ENCODE measurements around the gene NR1D2. TPM values are rescaled to one million over a fixed set of nuclear protein-coding genes. Genes with fewer than 3 reads are reported as not detected.
"Not testable (repeated sequence)": the region's sequence is repeated elsewhere in the genome, so short reads cannot be mapped to it uniquely, and the experiment has no call there.

Gene NR1D2
- total and polyA plus RNA-seq, 5 donors, result 11.9 to 54.7 (median 29.1) TPM

- intact Hi-C loops (cut with DNase I), result loop anchor here in 2 of 4 donors (10.0 kb wide), 2 partner anchors 229 to 679 kb away; no protein-coding TSS in a partner anchor
- Histone ChIP-seq H3K9me3 (ENCODE audit: control insufficient read depth, low read length) (no peaks in the 10 kb centered on the region), H3K4me3 (ENCODE audit: low read length) (no peak overlapping the region), H3K4me1 (ENCODE audit: control insufficient read depth, insufficient read depth, low read length) (no peaks in the 10 kb centered on the region), H3K27me3 (ENCODE audit: control insufficient read depth, insufficient read depth) (no peaks in the 10 kb centered on the region), H3K27ac (ENCODE audit: low read length) (no peak overlapping the region)
- WGBS, result 83% methylated on average over 8 of the region's 8 CpGs
- ATAC-seq, result no peak
- no peak for DNase-seq
These were observed 60.6 kb downstream of the NR1D2 start for GRCh38 chr3:24005669-24006068.

DNA sequence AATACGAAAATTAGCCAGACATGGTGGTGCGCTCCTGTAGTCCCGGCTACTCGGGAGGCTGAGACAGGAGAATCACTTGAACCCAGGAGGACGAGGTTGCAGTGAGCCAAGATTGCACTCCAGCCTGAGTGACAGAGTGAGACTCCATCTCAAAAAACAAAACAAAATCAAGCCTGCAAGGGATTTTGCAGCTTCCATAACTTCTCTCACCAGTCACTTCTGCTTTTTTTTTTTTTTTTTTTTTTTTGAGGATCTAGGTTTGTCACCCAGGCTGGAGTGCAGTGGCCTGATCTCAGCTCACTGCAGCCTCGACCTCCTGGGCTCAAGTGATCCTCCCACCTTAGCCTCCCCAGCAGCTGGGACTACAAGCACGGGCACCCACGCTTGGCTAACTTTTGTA, 65.7 kb downstream of the NR1D2 start:
- intact Hi-C loops (cut with DNase I), result loop anchor here in 1 of 4 donors (10.0 kb wide), 1 partner anchor 224 kb away; no protein-coding TSS in a partner anchor
- not testable (repeated sequence) for H3K9me3 ChIP-seq (ENCODE audit: control insufficient read depth, low read length); H3K4me1 ChIP-seq (ENCODE audit: control insufficient read depth, insufficient read depth, low read length); ATAC-seq; DNase-seq; H3K27me3 ChIP-seq (ENCODE audit: control insufficient read depth, insufficient read depth); H3K4me3 ChIP-seq (ENCODE audit: low read length); H3K27ac ChIP-seq (ENCODE audit: low read length)
- WGBS, result 95% methylated on average over 8 of the region's 8 CpGs

GRCh38 chr3:24012589-24013269, 67.6 kb downstream of the NR1D2 start:
- WGBS, result 62% methylated on average over 2 of the region's 2 CpGs
- H3K4me3 ChIP-seq (ENCODE audit: low read length), result no peak overlapping the region
- DNase-seq (no peak), ATAC-seq (no peak)
- H3K27me3 ChIP-seq (ENCODE audit: control insufficient read depth, insufficient read depth), result no peaks in the 10 kb centered on the region
- H3K27ac ChIP-seq (ENCODE audit: low read length), result no peak overlapping the region
- intact Hi-C loops (cut with DNase I), result loop anchor here in 1 of 4 donors (10.0 kb wide), 1 partner anchor 222 kb away; no protein-coding TSS in a partner anchor
- H3K9me3 ChIP-seq (ENCODE audit: control insufficient read depth, low read length), result no peaks in the 10 kb centered on the region
- H3K4me1 ChIP-seq (ENCODE audit: control insufficient read depth, insufficient read depth, low read length), result no peaks in the 10 kb centered on the region

- peak; percentile 28 to 40 for ATAC-seq
- Histone ChIP-seq H3K27me3 (ENCODE audit: control insufficient read depth, insufficient read depth) (no peaks in the 10 kb centered on the region), H3K27ac (ENCODE audit: low read length) (no peak overlapping the region)
These were observed 72.2 kb downstream of the NR1D2 start for GRCh38 chr3:24017305-24017704.

GRCh38 chr3:24018784-24019570, 73.9 kb downstream of the NR1D2 start:
- ATAC-seq (no peak), DNase-seq (no peak)
- H3K9me3 ChIP-seq (ENCODE audit: control insufficient read depth, low read length), result no peaks in the 10 kb centered on the region
- intact Hi-C loops (cut with DNase I), result loop anchor here in 1 of 4 donors (10.0 kb wide), 1 partner anchor 216 kb away; no protein-coding TSS in a partner anchor
- no peaks in the 10 kb centered on the region for H3K27me3 ChIP-seq (ENCODE audit: control insufficient read depth, insufficient read depth)
- no peak overlapping the region for H3K27ac ChIP-seq (ENCODE audit: low read length)
- H3K4me3 ChIP-seq (ENCODE audit: low read length), result no peak overlapping the region
- WGBS, result 96% methylated on average over 26 of the region's 26 CpGs
- H3K4me1 ChIP-seq (ENCODE audit: control insufficient read depth, insufficient read depth, low read length), result no peaks in the 10 kb centered on the region

More at GRCh38 chr3:24017305-24017704, 72.2 kb downstream of the NR1D2 start:
- Histone ChIP-seq H3K9me3 (ENCODE audit: control insufficient read depth, low read length) (no peaks in the 10 kb centered on the region), H3K4me1 (ENCODE audit: control insufficient read depth, insufficient read depth, low read length) (no peaks in the 10 kb centered on the region), H3K4me3 (ENCODE audit: low read length) (no peak overlapping the region)
- no peak for DNase-seq
- intact Hi-C loops (cut with DNase I), result loop anchor here in 1 of 4 donors (10.0 kb wide), 1 partner anchor 217 kb away; no protein-coding TSS in a partner anchor

DNA sequence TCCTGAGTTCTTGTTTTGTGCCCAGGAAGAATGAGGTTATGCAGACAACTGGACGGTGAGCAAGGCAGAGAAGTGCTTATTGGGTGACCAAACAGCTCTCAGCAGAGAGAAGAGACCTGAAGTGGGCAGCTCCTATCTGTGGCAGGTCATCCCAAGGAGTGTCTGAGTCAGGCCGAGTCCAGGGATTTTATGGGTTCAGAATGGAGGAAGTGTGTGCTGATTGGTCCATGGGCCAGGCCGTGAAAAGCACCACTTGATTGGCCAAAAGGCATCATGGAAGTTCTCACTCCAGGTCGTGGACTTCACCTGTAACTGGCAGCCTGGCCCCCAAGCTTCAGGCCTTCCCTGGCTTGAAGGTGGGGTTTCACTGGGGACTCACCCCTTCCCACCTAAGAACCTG, 74.5 kb downstream of the NR1D2 start:
- no peak for ATAC-seq
- H3K27ac ChIP-seq (ENCODE audit: low read length), result no peak overlapping the region
- no peaks in the 10 kb centered on the region for H3K27me3 ChIP-seq (ENCODE audit: control insufficient read depth, insufficient read depth)
- WGBS, result 81% methylated on average over 4 of the region's 4 CpGs
- H3K9me3 ChIP-seq (ENCODE audit: control insufficient read depth, low read length), result no peaks in the 10 kb centered on the region
- no peaks in the 10 kb centered on the region for H3K4me1 ChIP-seq (ENCODE audit: control insufficient read depth, insufficient read depth, low read length)
- DNase-seq, result no peak
- H3K4me3 ChIP-seq (ENCODE audit: low read length), result no peak overlapping the region
- intact Hi-C loops (cut with DNase I), result loop anchor here in 1 of 4 donors (10.0 kb wide), 1 partner anchor 215 kb away; no protein-coding TSS in a partner anchor

GRCh38 chr3:24020036-24020691, 75.1 kb downstream of the NR1D2 start:
- Histone ChIP-seq H3K4me1 (ENCODE audit: control insufficient read depth, insufficient read depth, low read length) (no peaks in the 10 kb centered on the region), H3K9me3 (ENCODE audit: control insufficient read depth, low read length) (no peaks in the 10 kb centered on the region), H3K27ac (ENCODE audit: low read length) (no peak overlapping the region), H3K4me3 (ENCODE audit: low read length) (no peak overlapping the region), H3K27me3 (ENCODE audit: control insufficient read depth, insufficient read depth) (no peaks in the 10 kb centered on the region)
- DNase-seq (peak in 1 of 3 donors; percentile 34), ATAC-seq (peak in 1 of 2 donors; percentile 26)
- intact Hi-C loops (cut with DNase I), result no loop called here
- 94% methylated on average over 20 of the region's 20 CpGs for whole genome bisulfite sequencing

GRCh38 chr3:24023197-24023596, 78.1 kb downstream of the NR1D2 start:
- H3K4me3 ChIP-seq (ENCODE audit: low read length), result no peak overlapping the region
- no peak overlapping the region for H3K27ac ChIP-seq (ENCODE audit: low read length)
- 83% methylated on average over 3 of the region's 3 CpGs for WGBS
- no peaks in the 10 kb centered on the region for H3K9me3 ChIP-seq (ENCODE audit: control insufficient read depth, low read length)
- H3K4me1 ChIP-seq (ENCODE audit: control insufficient read depth, insufficient read depth, low read length), result no peaks in the 10 kb centered on the region
- intact Hi-C loops (cut with DNase I), result no loop called here
- ATAC-seq (no peak), DNase-seq (no peak)
- H3K27me3 ChIP-seq (ENCODE audit: control insufficient read depth, insufficient read depth), result no peaks in the 10 kb centered on the region

DNA sequence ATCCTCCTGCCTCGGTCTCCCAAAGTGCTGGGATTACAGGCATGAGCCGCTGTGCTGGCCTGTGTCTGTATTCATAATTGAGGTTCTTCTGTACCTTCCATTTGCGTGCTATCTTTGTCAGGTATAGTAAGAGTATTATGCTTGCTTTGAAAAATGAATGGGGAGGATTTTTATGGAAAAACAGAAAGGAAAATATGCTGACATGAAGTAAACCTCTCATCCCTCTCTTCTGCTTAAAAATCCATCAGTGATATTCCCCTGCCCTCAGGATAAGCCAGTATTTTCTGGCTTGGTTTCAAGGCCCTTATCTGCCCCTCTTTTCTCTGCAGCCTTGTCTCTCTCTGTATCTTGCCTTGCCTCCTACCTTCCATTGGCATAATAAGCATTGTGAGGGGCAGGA, 80.7 kb downstream of the NR1D2 start:
- Histone ChIP-seq H3K4me3 (ENCODE audit: low read length) (no peak overlapping the region), H3K27ac (ENCODE audit: low read length) (no peak overlapping the region), H3K27me3 (ENCODE audit: control insufficient read depth, insufficient read depth) (no peaks in the 10 kb centered on the region), H3K4me1 (ENCODE audit: control insufficient read depth, insufficient read depth, low read length) (no peaks in the 10 kb centered on the region), H3K9me3 (ENCODE audit: control insufficient read depth, low read length) (no peaks in the 10 kb centered on the region)
- intact Hi-C loops (cut with DNase I), result no loop called here
- 98% methylated on average over 3 of the region's 3 CpGs for WGBS
- no peak for DNase-seq
- no peak for ATAC-seq

DNA sequence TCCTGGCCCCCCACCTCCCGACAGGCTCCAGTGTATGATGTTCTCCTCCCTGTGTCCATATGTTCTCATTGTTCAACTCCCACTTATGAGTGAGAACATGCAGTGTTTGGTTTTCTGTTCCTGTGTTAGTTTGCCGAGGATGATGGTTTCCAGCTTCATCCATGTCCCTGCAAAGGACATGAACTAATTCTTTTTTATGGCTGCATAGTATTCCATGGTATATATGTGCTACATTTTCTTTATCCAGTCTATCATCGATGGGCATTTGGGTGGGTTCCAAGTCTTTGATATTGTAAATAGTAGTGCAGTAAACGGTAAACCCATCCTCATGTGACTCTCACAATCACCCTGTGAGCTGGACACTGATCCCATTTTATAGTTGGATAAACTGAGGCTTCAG, 81.6 kb downstream of the NR1D2 start:
- H3K4me3 ChIP-seq (ENCODE audit: low read length); ATAC-seq; DNase-seq; H3K4me1 ChIP-seq (ENCODE audit: control insufficient read depth, insufficient read depth, low read length); H3K9me3 ChIP-seq (ENCODE audit: control insufficient read depth, low read length); H3K27ac ChIP-seq (ENCODE audit: low read length); H3K27me3 ChIP-seq (ENCODE audit: control insufficient read depth, insufficient read depth); intact Hi-C loops (cut with DNase I): not testable (repeated sequence)
- 92% methylated on average over 4 of the region's 4 CpGs for WGBS

DNA sequence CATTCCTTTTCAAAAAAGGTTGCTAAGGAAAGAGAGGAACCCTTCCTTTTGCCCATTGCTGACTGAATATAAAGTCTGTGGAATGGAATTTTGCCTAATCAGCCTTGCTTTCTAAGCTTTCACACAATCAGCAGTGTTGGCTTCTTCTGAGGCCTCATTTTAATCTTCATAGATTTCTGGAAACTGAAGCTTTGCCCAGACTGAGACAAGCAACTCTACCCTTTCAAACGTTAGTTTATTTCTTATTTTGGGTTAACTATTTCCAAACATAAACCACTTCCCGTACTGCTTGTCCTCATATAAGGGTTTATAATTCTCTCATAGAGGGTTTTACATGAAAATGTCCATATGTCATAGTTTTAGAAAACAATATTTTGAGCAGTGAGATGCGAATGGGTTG, 82.9 kb downstream of the NR1D2 start:
- H3K4me1 ChIP-seq (ENCODE audit: control insufficient read depth, insufficient read depth, low read length), result no peaks in the 10 kb centered on the region
- no peak overlapping the region for H3K27ac ChIP-seq (ENCODE audit: low read length)
- intact Hi-C loops (cut with DNase I), result no loop called here
- ATAC-seq (no peak), DNase-seq (no peak)
- H3K27me3 ChIP-seq (ENCODE audit: control insufficient read depth, insufficient read depth), result no peaks in the 10 kb centered on the region
- WGBS, result 57% methylated on average over 3 of the region's 3 CpGs
- H3K9me3 ChIP-seq (ENCODE audit: control insufficient read depth, low read length), result no peaks in the 10 kb centered on the region
- H3K4me3 ChIP-seq (ENCODE audit: low read length), result no peak overlapping the region

All from right cardiac atrium (tissue), 5 donors.